ENCODE measurements around the gene RPS6KA2.
A peak's percentile ranks its signal among the peaks of the same experiment; 100 is the strongest.
"Not testable (repeated sequence)": the region's sequence is repeated elsewhere in the genome, so short reads cannot be mapped to it uniquely, and the experiment has no call there.

RPS6KA2 gene

DNA sequence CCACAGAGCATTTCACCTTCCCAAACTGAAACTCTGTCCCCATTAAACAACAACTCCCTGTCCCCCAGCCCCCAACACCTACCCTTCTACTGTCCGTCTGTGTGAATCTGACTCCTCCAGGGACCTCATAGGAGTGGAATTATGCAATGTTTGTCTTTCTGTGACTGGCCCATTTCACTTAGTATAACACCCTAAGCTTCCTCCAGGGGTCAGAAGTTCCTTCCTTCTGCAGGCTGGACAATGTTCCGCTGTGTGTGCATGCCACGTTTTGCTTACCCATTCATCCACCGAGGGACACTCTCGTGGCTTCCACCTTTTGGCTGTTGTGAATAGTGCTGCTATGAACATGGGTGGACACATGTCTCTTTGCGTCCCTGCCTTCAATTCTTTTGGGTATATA is 206.7 kb downstream of the RPS6KA2 start:
- no peak for DNase-seq (ENCODE audit: low read depth)

DNA sequence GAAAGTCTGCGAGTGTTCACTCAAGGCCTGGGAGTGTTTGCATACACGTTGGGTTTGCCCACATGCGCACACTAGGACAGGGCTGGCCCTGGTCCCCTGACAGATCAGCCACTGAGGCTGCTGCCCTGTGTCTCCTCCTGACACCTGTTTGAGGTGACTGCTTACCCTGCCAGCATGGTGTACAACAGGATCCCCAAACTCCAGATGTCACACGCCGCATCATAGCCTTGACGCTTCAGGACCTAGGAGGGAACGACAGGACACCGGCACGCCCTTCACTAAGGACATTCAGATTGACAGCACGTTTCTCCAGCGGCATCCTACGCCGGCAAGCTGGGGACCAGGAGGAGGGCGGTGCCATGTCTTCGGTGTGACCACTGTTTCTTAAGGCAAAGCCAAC is 207.3 kb downstream of the RPS6KA2 start:
- DNase-seq (ENCODE audit: low read depth) = no peak

DNA sequence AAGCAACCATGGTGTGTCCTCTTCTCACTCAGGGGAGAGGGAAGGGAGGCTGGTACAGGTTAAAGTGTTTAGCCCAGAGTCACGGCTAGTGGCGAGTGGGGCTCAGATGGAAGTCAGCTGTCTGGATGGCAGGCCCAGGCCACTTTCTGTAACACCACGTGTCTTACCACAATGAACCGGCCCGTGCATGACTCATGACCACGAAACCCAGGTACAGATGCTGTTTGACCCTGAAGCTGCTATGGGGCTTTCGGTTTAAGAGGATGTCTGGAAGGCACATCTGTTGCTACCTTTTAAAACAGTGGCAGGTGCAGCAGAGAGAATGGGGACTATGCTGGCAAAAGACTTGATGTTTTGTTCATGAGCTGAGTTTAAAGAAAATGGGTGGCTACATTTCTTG is 207.8 kb downstream of the RPS6KA2 start:
- DNase-seq (ENCODE audit: low read depth) = peak; percentile 49

GRCh38 chr6:166418691-166419143 is 208.3 kb downstream of the RPS6KA2 start:
- no peak for DNase-seq (ENCODE audit: low read depth)

DNA sequence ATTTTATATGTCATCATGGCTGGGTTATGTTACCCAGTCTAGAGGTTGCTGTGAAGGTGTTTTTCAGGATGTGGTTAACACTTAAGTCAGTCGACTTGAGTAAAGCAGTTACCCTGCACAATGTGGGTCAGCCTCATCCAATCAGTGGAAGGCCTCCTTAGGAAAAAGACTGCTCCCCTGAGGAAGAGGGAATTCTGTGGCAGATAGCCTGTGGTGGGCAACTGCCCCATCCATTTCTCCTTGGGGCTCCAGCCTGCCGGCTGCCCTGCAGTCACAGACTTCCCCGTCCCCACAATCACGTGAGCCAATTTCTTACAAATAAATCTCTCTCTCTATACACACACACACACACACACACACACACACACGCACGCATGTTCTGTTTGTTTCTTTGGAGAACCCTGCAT is 209.8 kb downstream of the RPS6KA2 start:
- peak; percentile 10 for DNase-seq (ENCODE audit: low read depth)

- DNase-seq (ENCODE audit: low read depth) = no peak
Measured at GRCh38 chr6:166415833-166416347, 211.2 kb downstream of the RPS6KA2 start.

DNA sequence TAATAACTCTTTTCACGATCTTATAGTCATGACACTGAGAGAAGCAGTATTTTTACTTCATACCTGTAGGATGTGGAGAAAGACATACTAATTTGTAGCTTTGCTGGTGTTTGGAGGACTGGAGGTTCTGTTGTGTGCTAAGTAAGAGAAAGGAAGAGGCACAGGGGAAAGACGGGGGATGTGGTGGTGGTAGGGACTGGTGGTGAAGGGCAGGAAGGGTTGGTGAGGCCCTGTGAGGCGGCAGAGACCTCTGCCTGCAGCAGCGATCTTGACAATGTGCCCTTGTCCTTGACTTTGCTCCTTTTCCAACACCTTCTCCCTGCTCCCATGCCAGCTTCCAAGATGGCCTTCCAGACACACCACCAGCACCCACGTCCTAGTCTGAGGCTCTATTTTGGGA is 211.7 kb downstream of the RPS6KA2 start:
- no peak for DNase-seq (ENCODE audit: low read depth)

DNA sequence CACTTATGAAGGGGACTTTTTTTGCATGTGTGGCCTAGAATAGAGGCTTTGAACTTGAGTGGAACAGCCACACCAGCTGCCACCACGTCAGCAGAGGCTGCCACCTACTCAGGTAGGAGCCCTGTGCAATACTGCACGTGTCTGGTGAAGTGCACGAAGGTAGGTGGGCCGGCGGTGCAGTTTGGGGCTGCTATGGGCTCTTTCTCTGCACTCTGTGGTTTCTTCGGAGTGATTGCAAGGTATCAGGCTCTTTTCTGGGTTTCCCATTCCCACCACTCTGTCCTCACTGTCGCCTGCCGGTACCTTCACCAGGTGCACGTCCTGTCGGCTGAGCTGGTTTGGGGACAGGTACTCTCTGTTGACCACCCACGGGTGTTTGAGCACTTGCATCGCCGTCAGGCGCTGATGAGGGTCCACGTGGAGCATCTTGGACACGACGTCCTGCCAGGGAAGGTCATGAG is 213.5 kb downstream of the RPS6KA2 start:
- DNase-seq (ENCODE audit: low read depth) = no peak

DNA sequence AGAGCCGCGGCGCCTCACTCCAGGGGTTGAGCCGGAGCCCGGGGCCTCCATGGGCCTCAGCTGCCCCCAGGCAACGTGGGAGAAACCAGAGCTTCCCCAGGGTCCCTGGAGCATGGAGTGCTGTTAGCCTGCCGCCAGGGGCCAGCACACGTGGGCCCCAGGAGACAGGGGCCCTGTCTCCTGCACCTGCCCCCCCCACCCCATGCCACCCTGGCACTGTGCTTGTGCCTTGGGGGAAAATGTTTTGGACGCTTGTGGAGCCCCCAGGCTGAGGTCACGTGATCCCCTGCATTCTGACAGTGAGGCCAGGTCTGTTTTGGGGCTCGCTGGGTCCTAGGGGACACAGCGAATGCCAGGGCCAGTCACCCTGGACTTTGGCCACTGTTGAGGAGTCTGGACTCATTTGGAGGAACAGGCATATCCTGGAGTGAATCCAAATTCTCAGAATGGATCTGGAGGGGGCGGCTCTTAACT is 214.1 kb downstream of the RPS6KA2 start:
- no peak for DNase-seq (ENCODE audit: low read depth)

- DNase-seq (ENCODE audit: low read depth) = no peak
Measured at GRCh38 chr6:166412156-166412910, 214.7 kb downstream of the RPS6KA2 start.

- DNase-seq (ENCODE audit: low read depth) = no peak
Measured at GRCh38 chr6:166411721-166412151, 215.3 kb downstream of the RPS6KA2 start.

DNA sequence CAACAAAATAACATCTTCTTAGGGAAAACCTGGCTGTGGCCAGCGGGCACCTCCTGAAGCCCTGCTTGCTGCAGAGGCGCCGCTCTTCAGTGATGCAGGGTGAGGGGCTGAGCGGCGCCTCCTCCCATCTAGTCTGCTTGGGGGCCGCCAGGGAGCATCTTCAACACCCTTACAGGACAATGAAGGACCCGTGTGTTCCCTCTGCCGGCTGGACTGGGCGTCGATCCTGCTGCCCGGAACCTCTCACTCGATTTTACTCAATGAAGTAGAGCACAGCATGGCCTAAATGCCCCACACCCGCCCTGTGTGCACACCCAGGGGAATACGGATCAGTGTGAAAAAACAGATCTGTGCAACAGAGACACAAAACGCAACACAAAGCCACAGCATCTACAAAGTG is 215.8 kb downstream of the RPS6KA2 start:
- DNase-seq (ENCODE audit: low read depth) = no peak

DNA sequence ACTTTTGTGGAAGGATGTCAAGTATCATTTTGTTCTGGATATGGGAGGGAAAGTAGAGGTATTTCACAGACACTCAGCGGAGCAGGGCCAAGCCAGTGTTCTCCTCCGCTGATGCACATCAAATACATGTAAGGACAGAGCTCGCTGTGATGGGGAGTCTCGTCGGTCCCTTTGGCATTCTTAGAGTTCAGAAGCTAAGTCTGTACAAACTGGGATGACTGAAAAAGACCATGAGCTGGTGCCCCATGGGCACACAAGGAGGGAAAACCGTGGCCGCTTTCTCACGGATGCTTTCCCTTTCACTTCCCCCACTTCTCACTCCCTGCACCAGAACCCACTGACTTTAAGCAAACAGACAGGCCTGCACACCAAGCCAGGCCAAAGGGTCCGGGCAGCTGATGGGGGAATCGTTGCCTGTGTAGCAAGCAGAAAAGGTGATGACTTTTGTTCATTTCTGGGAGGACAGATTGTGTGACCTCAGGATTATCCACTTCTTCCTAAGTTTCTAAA is 216.6 kb downstream of the RPS6KA2 start:
- no peak for DNase-seq (ENCODE audit: low read depth)

GRCh38 chr6:166408936-166409755 is 217.9 kb downstream of the RPS6KA2 start:
- DNase-seq (ENCODE audit: low read depth) = no peak

- DNase-seq (ENCODE audit: low read depth) = no peak
Measured at GRCh38 chr6:166406197-166406596, 220.9 kb downstream of the RPS6KA2 start.

DNA sequence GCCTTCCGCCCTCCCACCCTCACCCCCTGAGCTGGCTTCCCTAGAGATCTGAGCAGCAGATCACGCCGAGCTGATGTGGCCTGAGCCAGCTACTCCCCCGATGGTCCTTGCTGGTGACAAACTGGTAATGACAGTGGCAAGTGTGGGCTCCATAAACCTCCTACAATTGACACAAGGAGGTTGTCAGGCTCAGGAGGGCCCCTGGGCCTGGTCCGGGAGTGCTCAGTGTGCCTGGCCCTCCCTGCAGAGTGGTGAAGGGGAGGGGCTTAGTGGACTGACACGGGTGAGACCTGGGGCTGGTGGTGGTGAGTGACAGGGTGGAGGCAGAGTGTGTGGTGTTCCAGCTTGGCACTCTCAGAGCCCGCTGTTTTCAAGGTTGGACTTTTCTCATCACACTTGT is 221.7 kb downstream of the RPS6KA2 start:
- no peak for DNase-seq (ENCODE audit: low read depth)

DNA sequence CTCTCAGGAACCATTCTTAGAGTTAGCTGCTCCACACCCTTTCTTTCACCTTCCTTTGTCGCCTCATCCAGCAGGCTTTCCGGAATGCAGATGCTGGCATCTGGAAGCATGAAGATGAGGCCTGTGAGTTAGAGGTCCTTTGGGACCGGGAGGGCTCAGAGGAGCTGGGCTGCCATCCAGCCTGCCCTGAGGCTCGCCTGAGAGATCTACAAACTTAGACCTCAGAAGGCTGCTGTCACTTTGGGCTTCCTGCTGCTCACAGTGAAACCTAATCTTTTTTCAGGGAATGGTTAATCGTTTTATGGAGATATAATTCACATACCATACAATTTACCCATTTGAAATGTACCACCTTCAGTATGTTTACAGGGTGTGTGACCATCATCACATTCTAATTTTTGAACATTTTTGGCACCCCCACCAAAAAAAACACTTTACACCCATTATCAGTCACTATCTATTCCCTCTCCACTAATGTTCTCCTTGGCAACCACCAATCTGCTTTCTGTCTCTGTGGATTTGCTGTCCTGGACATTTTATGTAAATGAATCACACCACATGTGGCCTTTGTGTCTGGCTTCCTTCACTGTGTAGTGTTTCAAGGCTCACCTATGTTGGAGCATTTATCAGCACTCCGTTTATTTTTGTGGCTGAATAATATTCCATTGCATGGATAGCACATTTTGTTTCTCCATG is 224.3 kb downstream of the RPS6KA2 start:
- DNase-seq (ENCODE audit: low read depth) = no peak

GRCh38 chr6:166400649-166401250 is 226.3 kb downstream of the RPS6KA2 start:
- DNase-seq (ENCODE audit: low read depth) = not testable (repeated sequence)

- DNase-seq (ENCODE audit: low read depth) = no peak
Measured at GRCh38 chr6:166400181-166400580, 226.9 kb downstream of the RPS6KA2 start.

- DNase-seq (ENCODE audit: low read depth) = no peak
Measured at GRCh38 chr6:166398348-166398747, 228.7 kb downstream of the RPS6KA2 start.

- no peak for DNase-seq (ENCODE audit: low read depth)
Measured at GRCh38 chr6:166397849-166398248, 229.2 kb downstream of the RPS6KA2 start.

DNA sequence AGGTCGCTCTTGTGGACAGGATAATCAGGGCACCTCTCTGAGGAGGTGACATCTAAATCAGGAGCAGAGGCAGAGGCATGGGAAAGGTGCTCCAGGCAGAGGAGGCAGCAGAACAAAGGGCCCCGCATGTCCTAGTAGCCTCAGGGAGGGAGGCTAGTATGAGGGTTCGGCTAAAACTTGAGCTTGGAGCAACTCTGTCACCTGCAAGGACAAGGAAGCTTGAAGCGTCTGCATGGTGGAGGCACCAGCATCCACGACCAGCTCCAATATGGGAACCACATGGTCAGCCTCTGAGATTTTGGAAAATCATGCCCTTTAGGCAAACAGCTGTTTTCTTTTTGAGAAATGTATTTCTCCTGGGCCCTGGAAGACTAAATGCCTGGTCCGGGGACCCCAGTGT is 231.3 kb downstream of the RPS6KA2 start:
- no peak for DNase-seq (ENCODE audit: low read depth)
